ENCODE data around the gene MEPCE. TPM values are rescaled to one million over a fixed set of nuclear protein-coding genes. Genes with fewer than 3 reads are reported as not detected.

The MEPCE gene
- total and polyA plus RNA-seq, 2 experiments from 2014 or later, result 8.0 to 24.2 TPM

DNA sequence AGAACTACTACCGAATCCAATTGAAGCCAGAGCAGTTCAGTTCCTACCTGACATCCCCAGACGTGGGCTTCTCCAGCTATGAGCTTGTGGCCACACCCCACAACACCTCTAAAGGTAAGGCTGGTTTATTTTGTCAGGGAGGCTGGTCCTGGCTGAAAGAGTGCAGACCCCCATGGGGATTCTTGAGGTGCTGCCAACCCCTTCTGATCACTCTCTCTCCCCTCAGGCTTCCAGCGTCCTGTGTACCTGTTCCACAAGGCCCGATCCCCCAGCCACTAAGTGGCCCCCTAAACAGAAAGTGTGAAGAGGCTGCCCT is 3.6 kb downstream of the MEPCE start:
- DNase-seq, result no peak
- Histone ChIP-seq H2AFZ (no peak overlapping the region), H3F3A (ENCODE audit: insufficient read depth) (peaks cover 28% of the 10 kb centered on the region), H3K9me2 (ENCODE audit: insufficient read depth) (no peaks in the 10 kb centered on the region), H3K27me3 (replicated peaks; ENCODE audit: insufficient read depth) (no peaks in the 10 kb centered on the region), H3K4me1 (ENCODE audit: insufficient read depth) (peaks cover 19% of the 10 kb centered on the region; the same call in 1 of the 2 replicates), H3K27ac (no peak overlapping the region), H3K79me2 (ENCODE audit: insufficient read depth) (peaks cover 62% of the 10 kb centered on the region), H3K9ac (no peak overlapping the region), H3K4me3 (no peak overlapping the region), H3K9me3 (ENCODE audit: low read depth) (no peaks in the 10 kb centered on the region), H4K20me1 (ENCODE audit: insufficient read depth) (no peaks in the 10 kb centered on the region), H3K36me3 (ENCODE audit: low read depth) (peaks cover 3% of the 10 kb centered on the region; the same call in 1 of the 2 replicates), H3K4me2 (ENCODE audit: unreplicated experiment) (no peak overlapping the region)
- TF ChIP-seq EZH2phosphoT487 (IDR thresholded peaks at IDR 0.05; ENCODE audit: insufficient read depth, low read depth) (no peak), EZH2 (IDR thresholded peaks at IDR 0.05; ENCODE audit: insufficient read depth, poor library complexity, severe bottlenecking) (no peak)
- in situ Hi-C loops (cut with MboI), result no loop called here
- 46 to 51% methylated on average over 4 of the region's 4 CpGs for WGBS, 2 experiments (ENCODE audit: low coverage in 1 of 2, low lambda C conversion rate in 2 of 2, missing lambda C conversion rate in 2 of 2)

DNA sequence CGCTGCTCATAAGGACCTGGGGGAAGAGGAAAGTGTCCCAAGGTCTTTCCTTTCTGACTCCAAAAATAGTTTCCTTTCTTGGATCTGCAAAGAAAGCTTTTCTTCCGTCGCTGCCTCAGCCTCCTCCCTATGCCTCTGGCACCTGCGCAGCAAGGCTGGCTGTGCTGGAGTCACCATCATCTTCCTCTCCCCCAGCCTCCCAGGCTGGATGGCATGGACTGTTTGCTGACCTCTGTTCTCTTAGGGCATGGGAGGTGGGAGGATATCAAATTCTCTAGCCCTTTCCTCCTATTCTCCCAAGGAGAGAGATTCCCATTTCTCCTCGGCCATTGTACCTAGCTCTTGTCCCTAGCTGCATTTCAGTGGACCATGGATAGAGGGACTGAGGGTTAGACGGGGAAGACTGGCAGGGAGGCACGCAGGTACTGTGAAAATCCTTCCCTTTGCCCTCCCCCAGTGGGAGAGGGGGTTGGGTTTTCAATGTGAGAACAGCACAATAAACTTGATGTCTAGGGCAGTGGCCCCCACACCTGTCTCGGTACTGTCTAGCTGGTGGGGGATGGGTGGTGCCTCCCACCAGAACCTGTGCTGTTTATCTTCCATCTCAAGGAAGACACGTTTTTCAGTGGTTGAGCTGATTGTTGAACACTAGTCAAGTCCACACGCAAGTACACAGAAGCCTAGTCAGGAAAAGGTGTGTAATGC is 4.1 kb downstream of the MEPCE start:
- Histone ChIP-seq H3K9me3 (ENCODE audit: low read depth) (no peaks in the 10 kb centered on the region), H3K9ac (no peak overlapping the region), H3K4me2 (ENCODE audit: unreplicated experiment) (no peak overlapping the region), H3K27ac (no peak overlapping the region), H3K27me3 (replicated peaks; ENCODE audit: insufficient read depth) (no peaks in the 10 kb centered on the region), H3F3A (ENCODE audit: insufficient read depth) (peaks cover 33% of the 10 kb centered on the region), H3K9me2 (ENCODE audit: insufficient read depth) (no peaks in the 10 kb centered on the region), H3K4me1 (ENCODE audit: insufficient read depth) (peaks cover 19% of the 10 kb centered on the region; the same call in 1 of the 2 replicates), H3K36me3 (ENCODE audit: low read depth) (peaks cover 3% of the 10 kb centered on the region; the same call in 1 of the 2 replicates), H2AFZ (no peak overlapping the region), H4K20me1 (ENCODE audit: insufficient read depth) (no peaks in the 10 kb centered on the region), H3K4me3 (no peak overlapping the region), H3K79me2 (ENCODE audit: insufficient read depth) (peaks cover 62% of the 10 kb centered on the region)
- no peak for TF ChIP-seq EZH2 (IDR thresholded peaks at IDR 0.05; ENCODE audit: insufficient read depth, poor library complexity, severe bottlenecking)
- TF ChIP-seq EZH2phosphoT487 (IDR thresholded peaks at IDR 0.05; ENCODE audit: insufficient read depth, low read depth), result no peak
- 75 to 77% methylated on average over 10 of the region's 10 CpGs for WGBS, 2 experiments (ENCODE audit: low coverage in 1 of 2, low lambda C conversion rate in 2 of 2, missing lambda C conversion rate in 2 of 2)
- in situ Hi-C loops (cut with MboI), result no loop called here
- no peak for DNase-seq

DNA sequence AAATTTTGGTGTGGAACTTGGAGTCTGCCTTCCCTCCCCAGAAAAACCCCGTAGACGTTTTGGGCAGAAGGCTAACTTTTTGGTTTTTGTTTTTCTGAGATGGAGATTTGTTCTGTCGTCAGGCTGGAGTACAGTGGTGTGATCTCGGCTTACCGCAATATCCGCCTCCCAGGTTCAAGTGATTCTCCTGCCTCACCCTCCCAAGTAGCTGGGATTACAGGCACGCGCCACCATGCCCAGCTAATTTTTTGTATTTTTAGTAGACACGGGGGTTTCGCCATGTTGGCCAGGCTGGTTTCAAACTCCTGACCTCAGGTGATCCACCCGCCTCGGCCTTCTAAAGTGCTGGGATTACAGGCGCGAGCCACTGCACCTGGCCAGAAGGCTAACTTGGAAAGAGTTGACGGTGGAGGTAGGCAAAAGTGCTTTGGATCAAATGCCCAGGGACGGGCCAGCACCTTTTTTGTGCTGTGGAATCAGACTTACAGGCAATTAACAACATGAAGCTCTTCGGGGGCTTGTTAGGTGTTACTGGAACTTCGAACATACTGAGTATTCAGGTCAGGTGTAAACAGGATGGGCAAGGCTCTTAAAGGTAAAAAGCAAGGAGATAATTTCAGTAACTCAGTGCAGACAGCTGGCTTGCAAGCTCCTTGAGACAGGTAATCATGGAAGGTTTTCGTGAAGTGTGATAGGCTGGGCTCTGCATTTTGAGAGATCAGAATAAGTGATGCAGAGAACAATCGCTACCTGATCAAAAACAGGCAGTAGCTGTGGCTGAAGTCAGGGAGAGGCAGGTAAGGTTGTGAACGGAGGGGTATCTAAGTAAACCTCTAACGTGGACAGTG is 4.9 kb downstream of the MEPCE start:
- Histone ChIP-seq H3K36me3 (ENCODE audit: low read depth) (peaks cover 3% of the 10 kb centered on the region; the same call in 1 of the 2 replicates), H3K27me3 (replicated peaks; ENCODE audit: insufficient read depth) (no peaks in the 10 kb centered on the region), H3K4me1 (ENCODE audit: insufficient read depth) (peaks cover 19% of the 10 kb centered on the region; the same call in 1 of the 2 replicates), H3K9me3 (ENCODE audit: low read depth) (no peaks in the 10 kb centered on the region), H3K9ac (peak overlapping the region; percentile 95), H4K20me1 (ENCODE audit: insufficient read depth) (no peaks in the 10 kb centered on the region), H3K4me3 (peak overlapping the region; percentile 97), H3K79me2 (ENCODE audit: insufficient read depth) (peaks cover 62% of the 10 kb centered on the region), H3K27ac (no peak overlapping the region), H3K9me2 (ENCODE audit: insufficient read depth) (no peaks in the 10 kb centered on the region), H3F3A (ENCODE audit: insufficient read depth) (peaks cover 36% of the 10 kb centered on the region), H3K4me2 (ENCODE audit: unreplicated experiment) (peak overlapping the region; percentile 86), H2AFZ (no peak overlapping the region)
- in situ Hi-C loops (cut with MboI), result no loop called here
- no peak for DNase-seq
- WGBS, 2 experiments (ENCODE audit: low coverage in 1 of 2, low lambda C conversion rate in 2 of 2, missing lambda C conversion rate in 2 of 2), result 82 to 84% methylated on average over 22 of the region's 22 CpGs
- TF ChIP-seq EZH2phosphoT487 (IDR thresholded peaks at IDR 0.05; ENCODE audit: insufficient read depth, low read depth) (no peak), EZH2 (IDR thresholded peaks at IDR 0.05; ENCODE audit: insufficient read depth, poor library complexity, severe bottlenecking) (no peak)

DNA sequence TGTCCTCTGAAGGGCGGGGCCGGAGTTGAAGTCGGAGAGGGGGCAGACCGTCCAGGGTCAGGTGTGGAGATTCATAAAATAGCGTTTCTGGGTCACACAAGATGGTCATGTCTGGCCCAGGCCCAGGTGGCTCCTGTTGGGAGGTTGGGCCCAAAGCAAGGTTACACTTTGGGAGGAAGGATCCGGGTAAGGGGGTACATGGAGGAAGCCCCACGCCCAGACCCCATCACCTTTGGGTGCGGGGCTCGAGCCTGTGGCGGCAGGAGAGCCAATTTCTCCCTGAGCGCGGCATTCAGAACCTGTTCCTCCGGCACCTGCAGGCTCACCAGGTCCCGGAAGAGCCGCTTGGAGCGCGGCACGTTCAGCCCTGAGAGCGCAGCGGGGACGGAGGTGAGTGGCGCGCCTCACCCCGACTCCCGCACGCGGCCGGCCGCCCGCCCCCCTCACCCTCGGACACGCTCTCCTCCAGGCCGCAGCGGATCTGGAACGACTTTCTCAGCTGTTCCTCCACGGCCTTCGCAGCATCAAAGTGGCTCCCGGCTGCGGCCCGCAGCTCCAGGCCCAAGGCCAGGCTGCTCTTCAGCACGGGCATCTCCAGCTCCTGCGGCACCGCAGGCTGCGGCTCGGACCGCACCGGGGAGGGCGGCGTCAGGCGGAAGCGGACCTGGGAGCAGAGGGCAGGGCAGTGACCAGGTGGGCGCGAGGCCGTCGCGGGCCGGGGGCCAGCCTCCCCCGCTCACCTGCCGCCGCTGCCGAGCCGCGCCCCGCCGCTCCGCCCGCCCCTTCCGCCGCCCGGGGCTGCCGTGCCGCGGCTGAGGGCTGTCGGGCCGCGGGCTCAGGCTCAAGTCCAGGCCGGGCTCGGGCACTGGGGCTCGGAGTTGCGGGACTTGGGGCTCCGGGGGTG is 6.0 kb downstream of the MEPCE start:
- Histone ChIP-seq H4K20me1 (ENCODE audit: insufficient read depth) (no peaks in the 10 kb centered on the region), H3K4me3 (peak overlapping the region; percentile 97), H3K4me1 (ENCODE audit: insufficient read depth) (peaks cover 19% of the 10 kb centered on the region; the same call in 1 of the 2 replicates), H3F3A (ENCODE audit: insufficient read depth) (peaks cover 36% of the 10 kb centered on the region), H2AFZ (peak overlapping the region; percentile 91), H3K36me3 (ENCODE audit: low read depth) (peaks cover 3% of the 10 kb centered on the region; the same call in 1 of the 2 replicates), H3K27ac (peak overlapping the region; percentile 81), H3K9ac (peak overlapping the region; percentile 95), H3K79me2 (ENCODE audit: insufficient read depth) (peaks cover 52% of the 10 kb centered on the region), H3K27me3 (replicated peaks; ENCODE audit: insufficient read depth) (no peaks in the 10 kb centered on the region), H3K9me2 (ENCODE audit: insufficient read depth) (no peaks in the 10 kb centered on the region), H3K4me2 (ENCODE audit: unreplicated experiment) (peak overlapping the region; percentile 86), H3K9me3 (ENCODE audit: low read depth) (no peaks in the 10 kb centered on the region)
- in situ Hi-C loops (cut with MboI), result no loop called here
- peak; percentile 61 for DNase-seq
- WGBS, 2 experiments (ENCODE audit: low coverage in 1 of 2, low lambda C conversion rate in 2 of 2, missing lambda C conversion rate in 2 of 2), result 5 to 6% methylated on average over 46 to 54 of the region's 81 CpGs
- TF ChIP-seq EZH2phosphoT487 (IDR thresholded peaks at IDR 0.05; ENCODE audit: insufficient read depth, low read depth) (no peak), EZH2 (IDR thresholded peaks at IDR 0.05; ENCODE audit: insufficient read depth, poor library complexity, severe bottlenecking) (no peak)

Data from GM23248 (cell line).